ENCODE data around the gene KCNC3.

The KCNC3 gene

GRCh38 chr19:50320596-50320995 lies 8.6 kb downstream of the KCNC3 start:
- WGBS, 2 experiments: 92% methylated on average over 20 of the region's 20 CpGs
- Histone ChIP-seq H3K27ac (ENCODE audit: insufficient read depth, low read depth, low read length, poor library complexity, severe bottlenecking) (no peak overlapping the region), H3K4me3 (ENCODE audit: insufficient read depth, low read depth, low read length) (no peak overlapping the region)

GRCh38 chr19:50320051-50320450 lies 9.1 kb downstream of the KCNC3 start:
- WGBS, 2 experiments: 92 to 94% methylated on average over 9 to 11 of the region's 12 CpGs
- Histone ChIP-seq H3K36me3 (ENCODE audit: control insufficient read depth, insufficient read depth, low read length) (no peaks in the 10 kb centered on the region), H3K4me3 (ENCODE audit: insufficient read depth, low read depth, low read length) (no peak overlapping the region)

More at GRCh38 chr19:50320596-50320995, 8.6 kb downstream of the KCNC3 start:
- Histone ChIP-seq H3K36me3 (ENCODE audit: control insufficient read depth, insufficient read depth, low read length) (no peaks in the 10 kb centered on the region), H3K9me3 (ENCODE audit: control insufficient read depth, low read length) (no peaks in the 10 kb centered on the region), H3K4me1 (ENCODE audit: control insufficient read depth, insufficient read depth, low read length) (peaks cover 4% of the 10 kb centered on the region), H3K27me3 (ENCODE audit: control insufficient read depth, insufficient read depth, low read length, poor library complexity, severe bottlenecking) (no peaks in the 10 kb centered on the region)

GRCh38 chr19:50319156-50319555 lies 10.0 kb downstream of the KCNC3 start:
- H3K4me1 ChIP-seq (ENCODE audit: control insufficient read depth, insufficient read depth, low read length): no peaks in the 10 kb centered on the region
- no peak overlapping the region for H3K4me3 ChIP-seq (ENCODE audit: insufficient read depth, low read depth, low read length)
- H3K9me3 ChIP-seq (ENCODE audit: control insufficient read depth, low read length): no peaks in the 10 kb centered on the region
- no peaks in the 10 kb centered on the region for H3K36me3 ChIP-seq (ENCODE audit: control insufficient read depth, insufficient read depth, low read length)
- WGBS, 2 experiments: 84 to 86% methylated on average over 11 of the region's 11 CpGs
- H3K27ac ChIP-seq (ENCODE audit: insufficient read depth, low read depth, low read length, poor library complexity, severe bottlenecking): no peak overlapping the region
- H3K27me3 ChIP-seq (ENCODE audit: control insufficient read depth, insufficient read depth, low read length, poor library complexity, severe bottlenecking): peaks cover 12% of the 10 kb centered on the region

More at GRCh38 chr19:50320051-50320450, 9.1 kb downstream of the KCNC3 start:
- Histone ChIP-seq H3K4me1 (ENCODE audit: control insufficient read depth, insufficient read depth, low read length) (peaks cover 2% of the 10 kb centered on the region), H3K27me3 (ENCODE audit: control insufficient read depth, insufficient read depth, low read length, poor library complexity, severe bottlenecking) (peaks cover 3% of the 10 kb centered on the region), H3K27ac (ENCODE audit: insufficient read depth, low read depth, low read length, poor library complexity, severe bottlenecking) (no peak overlapping the region), H3K9me3 (ENCODE audit: control insufficient read depth, low read length) (no peaks in the 10 kb centered on the region)

GRCh38 chr19:50318438-50318837 lies 10.7 kb downstream of the KCNC3 start:
- Histone ChIP-seq H3K27me3 (ENCODE audit: control insufficient read depth, insufficient read depth, low read length, poor library complexity, severe bottlenecking) (peaks cover 18% of the 10 kb centered on the region), H3K9me3 (ENCODE audit: control insufficient read depth, low read length) (no peaks in the 10 kb centered on the region), H3K36me3 (ENCODE audit: control insufficient read depth, insufficient read depth, low read length) (no peaks in the 10 kb centered on the region), H3K4me1 (ENCODE audit: control insufficient read depth, insufficient read depth, low read length) (no peaks in the 10 kb centered on the region), H3K27ac (ENCODE audit: insufficient read depth, low read depth, low read length, poor library complexity, severe bottlenecking) (no peak overlapping the region), H3K4me3 (ENCODE audit: insufficient read depth, low read depth, low read length) (no peak overlapping the region)
- 81 to 86% methylated on average over 8 of the region's 8 CpGs for WGBS, 2 experiments

- 70 to 71% methylated on average over 4 of the region's 4 CpGs for WGBS, 2 experiments
- H3K36me3 ChIP-seq (ENCODE audit: control insufficient read depth, insufficient read depth, low read length): no peaks in the 10 kb centered on the region
- no peaks in the 10 kb centered on the region for H3K4me1 ChIP-seq (ENCODE audit: control insufficient read depth, insufficient read depth, low read length)
- no peaks in the 10 kb centered on the region for H3K9me3 ChIP-seq (ENCODE audit: control insufficient read depth, low read length)
- H3K27me3 ChIP-seq (ENCODE audit: control insufficient read depth, insufficient read depth, low read length, poor library complexity, severe bottlenecking): peaks cover 31% of the 10 kb centered on the region
- no peak overlapping the region for H3K4me3 ChIP-seq (ENCODE audit: insufficient read depth, low read depth, low read length)
- no peak overlapping the region for H3K27ac ChIP-seq (ENCODE audit: insufficient read depth, low read depth, low read length, poor library complexity, severe bottlenecking)
Measured at GRCh38 chr19:50317115-50317514, 12.1 kb downstream of the KCNC3 start.

GRCh38 chr19:50315773-50316448 lies 13.3 kb downstream of the KCNC3 start:
- Histone ChIP-seq H3K27me3 (ENCODE audit: control insufficient read depth, insufficient read depth, low read length, poor library complexity, severe bottlenecking) (peaks cover 32% of the 10 kb centered on the region), H3K4me1 (ENCODE audit: control insufficient read depth, insufficient read depth, low read length) (no peaks in the 10 kb centered on the region), H3K9me3 (ENCODE audit: control insufficient read depth, low read length) (peaks cover 3% of the 10 kb centered on the region), H3K4me3 (ENCODE audit: insufficient read depth, low read depth, low read length) (peak overlapping the region; percentile 22), H3K36me3 (ENCODE audit: control insufficient read depth, insufficient read depth, low read length) (no peaks in the 10 kb centered on the region), H3K27ac (ENCODE audit: insufficient read depth, low read depth, low read length, poor library complexity, severe bottlenecking) (peak overlapping the region; percentile 38)
- 24 to 32% methylated on average over 14 to 18 of the region's 18 CpGs for WGBS, 2 experiments

GRCh38 chr19:50314724-50315708 lies 14.2 kb downstream of the KCNC3 start:
- no peaks in the 10 kb centered on the region for H3K36me3 ChIP-seq (ENCODE audit: control insufficient read depth, insufficient read depth, low read length)
- H3K4me3 ChIP-seq (ENCODE audit: insufficient read depth, low read depth, low read length): peak overlapping the region; percentile 24
- H3K27me3 ChIP-seq (ENCODE audit: control insufficient read depth, insufficient read depth, low read length, poor library complexity, severe bottlenecking): peaks cover 32% of the 10 kb centered on the region
- WGBS, 2 experiments: 23 to 39% methylated on average over 30 to 36 of the region's 40 CpGs
- H3K9me3 ChIP-seq (ENCODE audit: control insufficient read depth, low read length): peaks cover 3% of the 10 kb centered on the region
- H3K27ac ChIP-seq (ENCODE audit: insufficient read depth, low read depth, low read length, poor library complexity, severe bottlenecking): no peak overlapping the region
- no peaks in the 10 kb centered on the region for H3K4me1 ChIP-seq (ENCODE audit: control insufficient read depth, insufficient read depth, low read length)

- Histone ChIP-seq H3K9me3 (ENCODE audit: control insufficient read depth, low read length) (peaks cover 3% of the 10 kb centered on the region), H3K27ac (ENCODE audit: insufficient read depth, low read depth, low read length, poor library complexity, severe bottlenecking) (no peak overlapping the region), H3K27me3 (ENCODE audit: control insufficient read depth, insufficient read depth, low read length, poor library complexity, severe bottlenecking) (peaks cover 32% of the 10 kb centered on the region), H3K4me1 (ENCODE audit: control insufficient read depth, insufficient read depth, low read length) (no peaks in the 10 kb centered on the region), H3K36me3 (ENCODE audit: control insufficient read depth, insufficient read depth, low read length) (no peaks in the 10 kb centered on the region), H3K4me3 (ENCODE audit: insufficient read depth, low read depth, low read length) (no peak overlapping the region)
- WGBS, 2 experiments: 34 to 39% methylated on average over 20 of the region's 20 CpGs
Measured at GRCh38 chr19:50313812-50314536, 15.2 kb downstream of the KCNC3 start.

- Histone ChIP-seq H3K4me1 (ENCODE audit: control insufficient read depth, insufficient read depth, low read length) (no peaks in the 10 kb centered on the region), H3K36me3 (ENCODE audit: control insufficient read depth, insufficient read depth, low read length) (no peaks in the 10 kb centered on the region), H3K4me3 (ENCODE audit: insufficient read depth, low read depth, low read length) (no peak overlapping the region), H3K27ac (ENCODE audit: insufficient read depth, low read depth, low read length, poor library complexity, severe bottlenecking) (no peak overlapping the region), H3K9me3 (ENCODE audit: control insufficient read depth, low read length) (peaks cover 3% of the 10 kb centered on the region), H3K27me3 (ENCODE audit: control insufficient read depth, insufficient read depth, low read length, poor library complexity, severe bottlenecking) (peaks cover 32% of the 10 kb centered on the region)
- WGBS, 2 experiments: 44 to 50% methylated on average over 27 of the region's 27 CpGs
Measured at GRCh38 chr19:50312967-50313811, 16.0 kb downstream of the KCNC3 start.
